Hepatocyte (in vitro differentiated cells): ENCODE measurements around the gene ACKR3.

Experiments used
- EZH2 ChIP-seq: fragments of 200-600 bp; sonication (generic); IDR thresholded peaks from 2 replicates; pipeline ENCODE4 v1.6.1; 2016; ENCODE audit warnings: antibody characterized with exemption, mild to moderate bottlenecking, borderline replicate concordance
- EZH2phosphoT487 ChIP-seq: fragments of 200-600 bp; sonication (generic); IDR thresholded peaks from one replicate; pipeline ENCODE4 v1.6.1; 2018; ENCODE audit warnings: antibody characterized with exemption, mild to moderate bottlenecking, low read depth, moderate library complexity; ENCODE audit not compliant: unreplicated experiment, severe bottlenecking
- TF ChIP-seq, protein P1 (sequence below): fragments of 200-600 bp; sonication (generic); IDR thresholded peaks from 2 replicates; pipeline ENCODE4 v1.5.1; 2016; ENCODE audit warnings: antibody characterized with exemption, mild to moderate bottlenecking; ENCODE audit not compliant: poor library complexity

DNA sequence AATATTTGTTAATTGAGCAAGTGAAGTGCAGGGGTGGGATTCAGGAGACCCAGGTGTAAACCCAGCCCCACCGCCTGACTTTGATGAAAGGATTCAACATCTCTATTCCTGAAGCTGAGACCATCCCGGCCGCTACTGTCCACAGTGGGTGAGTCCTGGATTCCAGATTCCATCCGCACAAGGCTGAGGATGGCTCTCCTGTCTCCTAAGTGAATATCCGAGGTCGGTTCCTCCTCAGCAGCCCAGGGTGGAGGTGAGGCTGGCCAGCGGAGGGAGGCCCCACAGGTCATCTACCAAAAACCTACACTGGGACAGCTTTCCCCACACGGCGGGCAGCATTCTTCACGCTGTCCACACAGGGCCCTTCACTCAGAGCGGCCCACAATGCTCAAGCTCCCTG is 57.6 kb downstream of the ACKR3 start:
- TF ChIP-seq, protein P1, sequence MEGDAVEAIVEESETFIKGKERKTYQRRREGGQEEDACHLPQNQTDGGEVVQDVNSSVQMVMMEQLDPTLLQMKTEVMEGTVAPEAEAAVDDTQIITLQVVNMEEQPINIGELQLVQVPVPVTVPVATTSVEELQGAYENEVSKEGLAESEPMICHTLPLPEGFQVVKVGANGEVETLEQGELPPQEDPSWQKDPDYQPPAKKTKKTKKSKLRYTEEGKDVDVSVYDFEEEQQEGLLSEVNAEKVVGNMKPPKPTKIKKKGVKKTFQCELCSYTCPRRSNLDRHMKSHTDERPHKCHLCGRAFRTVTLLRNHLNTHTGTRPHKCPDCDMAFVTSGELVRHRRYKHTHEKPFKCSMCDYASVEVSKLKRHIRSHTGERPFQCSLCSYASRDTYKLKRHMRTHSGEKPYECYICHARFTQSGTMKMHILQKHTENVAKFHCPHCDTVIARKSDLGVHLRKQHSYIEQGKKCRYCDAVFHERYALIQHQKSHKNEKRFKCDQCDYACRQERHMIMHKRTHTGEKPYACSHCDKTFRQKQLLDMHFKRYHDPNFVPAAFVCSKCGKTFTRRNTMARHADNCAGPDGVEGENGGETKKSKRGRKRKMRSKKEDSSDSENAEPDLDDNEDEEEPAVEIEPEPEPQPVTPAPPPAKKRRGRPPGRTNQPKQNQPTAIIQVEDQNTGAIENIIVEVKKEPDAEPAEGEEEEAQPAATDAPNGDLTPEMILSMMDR, result no peak
- no peak for TF ChIP-seq EZH2
- TF ChIP-seq EZH2phosphoT487, result no peak
